HEK293 (cell line): ENCODE results near the gene MKLN1.

Experiments used
- CTCF ChIA-PET: fragments of 350-600 bp; formaldehyde crosslinking; extraction: SDS; loops from one replicate; lab custom pipeline; 2021; ENCODE audit warnings: antibody characterized with exemption; lab: Yijun Ruan, JAX
- POLR2A ChIA-PET: fragments of 300-600 bp; formaldehyde crosslinking; extraction: SDS; loops from one replicate; lab custom pipeline; 2020; ENCODE audit warnings: antibody characterized with exemption, inconsistent platforms; lab: Yijun Ruan, JAX
- H3K27ac ChIP-seq: fragments of 200-500 bp; sonication (Bioruptor generic); 2 replicates; pipeline ENCODE4 v1.5.1; 2014; ENCODE audit warnings: low read depth, low read length, control low read depth, inconsistent platforms; ENCODE audit errors: extremely low read depth
- H3K36me3 ChIP-seq, 2 experiments: fragments of 200-500 bp in 1 of 2; sonication (Bioruptor generic) in 1 of 2; 1 replicate in 1 of 2; 2 replicates in 1 of 2; pipeline ENCODE4 v1.5.1; 2014 to 2017; ENCODE audit warnings: inconsistent platforms in 2 of 2, low read length in 2 of 2; ENCODE audit not compliant: control insufficient read depth in 2 of 2, insufficient read depth in 1 of 2
- H3K4me1 ChIP-seq: fragments of 200-500 bp; sonication (Bioruptor generic); 2 replicates; pipeline ENCODE4 v1.5.1; 2014; ENCODE audit warnings: mild to moderate bottlenecking, low read length, inconsistent platforms; ENCODE audit not compliant: control insufficient read depth, insufficient read depth
- H3K4me3 ChIP-seq: 2 replicates; pipeline ENCODE4 v1.5.1; 2011; ENCODE audit warnings: low read depth, mild to moderate bottlenecking, control low read depth, low read length, moderate library complexity
- H3K9me3 ChIP-seq: fragments of 200-500 bp; sonication (Bioruptor generic); 2 replicates; pipeline ENCODE4 v1.5.1; 2014; ENCODE audit warnings: low read depth, low read length, inconsistent platforms; ENCODE audit not compliant: control insufficient read depth, insufficient read depth
- FEZF1 ChIP-seq: fragments of 450-650 bp; formaldehyde crosslinking; IDR thresholded peaks from 2 replicates; pipeline ENCODE4 v1.5.1; 2016; ENCODE audit warnings: missing biosample characterization, missing genetic modification characterization
- IKZF3 ChIP-seq: fragments of 450-650 bp; IDR thresholded peaks from 2 replicates; pipeline ENCODE4 v1.5.0; 2018; ENCODE audit warnings: missing biosample characterization, mild to moderate bottlenecking, missing genetic modification characterization, moderate library complexity
- KLF10 ChIP-seq: fragments of 450-650 bp; IDR thresholded peaks from 2 replicates; pipeline ENCODE4 v1.5.1; 2018; ENCODE audit warnings: missing biosample characterization, mild to moderate bottlenecking, missing genetic modification characterization
- OSR2 ChIP-seq: fragments of 450-650 bp; formaldehyde crosslinking; IDR thresholded peaks from 2 replicates; pipeline ENCODE4 v1.5.1; 2016; ENCODE audit warnings: missing biosample characterization, missing genetic modification characterization
- PRDM1 ChIP-seq: fragments of 450-650 bp; formaldehyde crosslinking; IDR thresholded peaks from 2 replicates; pipeline ENCODE4; 2016; ENCODE audit warnings: missing biosample characterization, missing genetic modification characterization
- PRDM6 ChIP-seq: fragments of 450-650 bp; formaldehyde crosslinking; IDR thresholded peaks from 2 replicates; pipeline ENCODE4 v1.5.1; 2017; ENCODE audit warnings: missing biosample characterization, missing genetic modification characterization
- SP7 ChIP-seq: fragments of 450-650 bp; formaldehyde crosslinking; IDR thresholded peaks from 2 replicates; pipeline ENCODE4 v1.5.1; 2016; ENCODE audit warnings: missing biosample characterization, missing genetic modification characterization
- YY2 ChIP-seq: fragments of 450-650 bp; formaldehyde crosslinking; IDR thresholded peaks from 2 replicates; pipeline ENCODE4 v1.5.1; 2016; ENCODE audit warnings: missing biosample characterization, missing genetic modification characterization
- ZBTB49 ChIP-seq: fragments of 450-650 bp; formaldehyde crosslinking; IDR thresholded peaks from 2 replicates; pipeline ENCODE4 v1.5.1; 2016; ENCODE audit warnings: missing biosample characterization, missing genetic modification characterization, low read depth
- ZNF16 ChIP-seq: fragments of 450-650 bp; formaldehyde crosslinking; IDR thresholded peaks from 2 replicates; pipeline ENCODE4 v1.5.1; 2016; ENCODE audit warnings: low read depth, missing biosample characterization, missing genetic modification characterization
- ZNF26 ChIP-seq: fragments of 450-650 bp; formaldehyde crosslinking; IDR thresholded peaks from 2 replicates; pipeline ENCODE4 v1.5.1; 2016; ENCODE audit warnings: missing biosample characterization, missing genetic modification characterization
- ZNF621 ChIP-seq: fragments of 450-650 bp; formaldehyde crosslinking; IDR thresholded peaks from 2 replicates; pipeline ENCODE4 v1.5.1; 2017; ENCODE audit warnings: missing biosample characterization, missing genetic modification characterization
- ZNF677 ChIP-seq: fragments of 450-650 bp; IDR thresholded peaks from 2 replicates; pipeline ENCODE4 v1.5.0; 2018; ENCODE audit warnings: missing biosample characterization, mild to moderate bottlenecking, missing genetic modification characterization, moderate library complexity
- ZNF707 ChIP-seq: fragments of 450-650 bp; formaldehyde crosslinking; IDR thresholded peaks from 2 replicates; pipeline ENCODE4 v1.5.1; 2016; ENCODE audit warnings: missing biosample characterization, missing genetic modification characterization
- ZNF768 ChIP-seq: fragments of 450-650 bp; formaldehyde crosslinking; IDR thresholded peaks from 2 replicates; pipeline ENCODE4 v1.5.1; 2018; ENCODE audit warnings: missing biosample characterization, mild to moderate bottlenecking, missing genetic modification characterization
- ZNF791 ChIP-seq: fragments of 450-650 bp; formaldehyde crosslinking; IDR thresholded peaks from 2 replicates; pipeline ENCODE4 v1.5.1; 2016; ENCODE audit warnings: missing biosample characterization, missing genetic modification characterization
- ZSCAN16 ChIP-seq: fragments of 450-650 bp; formaldehyde crosslinking; IDR thresholded peaks from 2 replicates; pipeline ENCODE4 v1.5.1; 2016; ENCODE audit warnings: missing biosample characterization, missing genetic modification characterization
- ZXDB ChIP-seq: fragments of 450-650 bp; formaldehyde crosslinking; IDR thresholded peaks from 2 replicates; pipeline ENCODE4 v1.5.1; 2016; ENCODE audit warnings: missing biosample characterization, missing genetic modification characterization
- TF ChIP-seq, protein P1 (sequence below): fragments of 450-650 bp; formaldehyde crosslinking; IDR thresholded peaks from 2 replicates; pipeline ENCODE4 v1.5.1; 2016; ENCODE audit warnings: missing biosample characterization, missing genetic modification characterization
- TF ChIP-seq, protein P2 (sequence below): fragments of 450-650 bp; formaldehyde crosslinking; IDR thresholded peaks from 2 replicates; pipeline ENCODE4 v1.5.1; 2016; ENCODE audit warnings: missing biosample characterization, missing genetic modification characterization

The MKLN1 gene

DNA sequence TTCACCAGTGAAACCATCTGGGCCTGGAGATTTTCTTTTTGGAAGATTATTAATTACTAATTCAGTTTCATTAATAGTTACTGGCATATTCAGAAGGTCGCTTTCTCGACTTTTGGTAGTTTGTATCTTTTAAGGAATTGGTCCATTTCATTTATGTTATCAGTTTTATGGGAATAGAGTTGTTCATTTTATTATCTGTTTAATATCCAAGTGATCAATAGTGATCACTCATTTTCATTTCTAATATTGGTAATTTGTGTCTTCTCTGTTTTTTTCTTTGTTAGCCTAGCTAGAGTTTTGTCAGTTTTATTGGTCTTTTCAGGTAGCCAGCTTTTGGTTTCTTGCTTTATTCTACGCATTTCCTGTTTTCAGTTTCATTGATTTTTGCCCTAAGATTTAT, 31.0 kb downstream of the MKLN1 start:
- TF ChIP-seq ZNF768 (tag by site-specific recombination) (no peak), ZXDB (tag by site-specific recombination) (no peak), OSR2 (tag by site-specific recombination) (no peak), ZNF677 (tag by site-specific recombination) (no peak), KLF10 (tag by site-specific recombination) (no peak)
- TF ChIP-seq, protein P1, sequence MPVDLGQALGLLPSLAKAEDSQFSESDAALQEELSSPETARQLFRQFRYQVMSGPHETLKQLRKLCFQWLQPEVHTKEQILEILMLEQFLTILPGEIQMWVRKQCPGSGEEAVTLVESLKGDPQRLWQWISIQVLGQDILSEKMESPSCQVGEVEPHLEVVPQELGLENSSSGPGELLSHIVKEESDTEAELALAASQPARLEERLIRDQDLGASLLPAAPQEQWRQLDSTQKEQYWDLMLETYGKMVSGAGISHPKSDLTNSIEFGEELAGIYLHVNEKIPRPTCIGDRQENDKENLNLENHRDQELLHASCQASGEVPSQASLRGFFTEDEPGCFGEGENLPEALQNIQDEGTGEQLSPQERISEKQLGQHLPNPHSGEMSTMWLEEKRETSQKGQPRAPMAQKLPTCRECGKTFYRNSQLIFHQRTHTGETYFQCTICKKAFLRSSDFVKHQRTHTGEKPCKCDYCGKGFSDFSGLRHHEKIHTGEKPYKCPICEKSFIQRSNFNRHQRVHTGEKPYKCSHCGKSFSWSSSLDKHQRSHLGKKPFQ, result no peak
- TF ChIP-seq, all 188 proteins: peak for 0
- ChIA-PET POLR2A (no interaction called here), CTCF (no interaction called here)
- Histone ChIP-seq H3K36me3 (no peaks in the 10 kb centered on the region), H3K27ac (no peak overlapping the region), H3K4me1 (peaks cover 19% of the 10 kb centered on the region), H3K9me3 (no peaks in the 10 kb centered on the region), H3K4me3 (no peak overlapping the region)

- CTCF ChIA-PET, result interaction anchor here (0.5 kb wide), 1 partner anchor 32 kb away, joined by 4 read pairs; the partner anchor contains the start of gene MKLN1
- POLR2A ChIA-PET, result no interaction called here
- Histone ChIP-seq H3K36me3 (no peaks in the 10 kb centered on the region), H3K9me3 (no peaks in the 10 kb centered on the region), H3K4me3 (no peak overlapping the region), H3K4me1 (peaks cover 22% of the 10 kb centered on the region), H3K27ac (no peak overlapping the region)
- TF ChIP-seq ZNF707, result no peak
- TF ChIP-seq ZBTB49, result no peak
- TF ChIP-seq ZNF16 (tag by site-specific recombination), result no peak
- 0 out of 2 replicates have a peak, but pooled peaks have one; percentile 6 for TF ChIP-seq PRDM1
- no peak for TF ChIP-seq YY2 (tag by site-specific recombination)
- TF ChIP-seq, protein P2, sequence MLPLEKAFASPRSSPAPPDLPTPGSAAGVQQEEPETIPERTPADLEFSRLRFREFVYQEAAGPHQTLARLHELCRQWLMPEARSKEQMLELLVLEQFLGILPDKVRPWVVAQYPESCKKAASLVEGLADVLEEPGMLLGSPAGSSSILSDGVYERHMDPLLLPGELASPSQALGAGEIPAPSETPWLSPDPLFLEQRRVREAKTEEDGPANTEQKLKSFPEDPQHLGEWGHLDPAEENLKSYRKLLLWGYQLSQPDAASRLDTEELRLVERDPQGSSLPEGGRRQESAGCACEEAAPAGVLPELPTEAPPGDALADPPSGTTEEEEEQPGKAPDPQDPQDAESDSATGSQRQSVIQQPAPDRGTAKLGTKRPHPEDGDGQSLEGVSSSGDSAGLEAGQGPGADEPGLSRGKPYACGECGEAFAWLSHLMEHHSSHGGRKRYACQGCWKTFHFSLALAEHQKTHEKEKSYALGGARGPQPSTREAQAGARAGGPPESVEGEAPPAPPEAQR (tag by site-specific recombination), result no peak
- 0 out of 2 replicates have a peak, but pooled peaks have one; percentile 27 for TF ChIP-seq IKZF3 (tag by site-specific recombination)
- TF ChIP-seq PRDM6 (tag by site-specific recombination), result peak; percentile 7; the same call in 1 of the 2 replicates
Observed at GRCh38 chr7:131359136-131359776, 31.6 kb downstream of the MKLN1 start.

DNA sequence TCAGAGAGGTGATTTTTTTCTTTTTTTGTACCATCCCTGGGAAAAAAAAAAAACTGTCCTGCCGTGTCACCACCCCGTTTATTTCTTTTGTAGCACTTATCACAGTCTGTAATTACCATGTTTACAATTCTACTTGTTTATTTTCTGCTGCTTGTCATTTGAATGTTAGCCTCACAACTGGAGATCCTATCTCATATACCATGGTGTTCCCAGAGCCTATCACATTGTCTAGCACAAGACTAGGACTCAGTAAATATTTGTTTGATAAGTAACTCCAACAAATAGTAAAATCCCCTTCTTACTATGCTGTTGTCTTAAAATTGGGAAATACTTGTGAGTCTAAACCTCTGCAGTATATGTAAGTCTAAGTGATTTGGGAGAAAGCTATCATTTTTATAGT, 36.0 kb downstream of the MKLN1 start:
- H3K9me3 ChIP-seq, result no peaks in the 10 kb centered on the region
- H3K4me1 ChIP-seq, result peaks cover 13% of the 10 kb centered on the region
- no peaks in the 10 kb centered on the region for H3K36me3 ChIP-seq
- H3K27ac ChIP-seq, result no peak overlapping the region
- POLR2A ChIA-PET, result interaction anchor here (0.7 kb wide), 1 partner anchor 91 kb away, joined by 4 read pairs; no protein-coding TSS in a partner anchor
- no peak overlapping the region for H3K4me3 ChIP-seq
- CTCF ChIA-PET, result interaction anchor here (0.6 to 0.7 kb wide), 3 partner anchors 12 to 293 kb away, joined by 3 to 5 read pairs (median 3); no protein-coding TSS in a partner anchor
- no peak for TF ChIP-seq ZBTB49
- TF ChIP-seq FEZF1, result peak; percentile 82
- TF ChIP-seq ZNF621 (tag by site-specific recombination), result no peak
- no peak for TF ChIP-seq ZNF26 (tag by site-specific recombination)
- no peak for TF ChIP-seq ZSCAN16 (tag by site-specific recombination)
- TF ChIP-seq SP7 (tag by site-specific recombination), result peak; percentile 83
- no peak for TF ChIP-seq ZNF791 (tag by site-specific recombination)
